GM19023 (cell line): ENCODE data around the gene MIEF1.

Source experiments
- ATAC-seq: cut with Tn5 transposase; IDR thresholded peaks from one replicate; pipeline ENCODE4 v1.9.1; 2021; ENCODE audit warnings: mild to moderate bottlenecking, moderate library complexity; ENCODE audit not compliant: unreplicated experiment

Gene MIEF1

GRCh38 chr22:39554151-39554550, 52.1 kb downstream of the MIEF1 start:
- ATAC-seq: no peak

GRCh38 chr22:39556970-39557841, 55.1 kb downstream of the MIEF1 start:
- no peak for ATAC-seq

DNA sequence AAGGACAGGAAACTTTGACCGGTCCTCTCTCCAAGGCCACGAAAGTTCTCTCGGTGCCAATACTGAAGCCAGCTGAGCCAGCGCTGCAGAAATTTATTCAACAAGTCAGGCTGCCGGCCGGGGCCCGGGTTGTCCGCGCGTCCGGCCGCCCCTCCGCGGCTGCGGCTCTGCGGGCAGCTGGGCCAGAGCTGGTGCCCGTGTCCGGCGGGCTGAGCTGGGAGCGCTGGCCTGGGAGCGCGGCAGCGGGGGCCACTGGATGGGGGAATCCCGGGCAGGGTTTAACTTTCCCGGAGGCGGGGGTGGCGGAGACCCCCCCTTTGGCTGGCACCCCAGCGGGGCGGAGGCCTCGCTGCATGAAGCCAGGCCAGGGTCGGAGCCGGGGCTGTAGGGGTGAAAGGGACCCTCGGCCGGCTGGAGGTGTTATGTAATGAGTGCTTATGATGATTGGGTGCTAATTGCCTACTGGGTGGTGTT, 56.2 kb downstream of the MIEF1 start:
- ATAC-seq: no peak

DNA sequence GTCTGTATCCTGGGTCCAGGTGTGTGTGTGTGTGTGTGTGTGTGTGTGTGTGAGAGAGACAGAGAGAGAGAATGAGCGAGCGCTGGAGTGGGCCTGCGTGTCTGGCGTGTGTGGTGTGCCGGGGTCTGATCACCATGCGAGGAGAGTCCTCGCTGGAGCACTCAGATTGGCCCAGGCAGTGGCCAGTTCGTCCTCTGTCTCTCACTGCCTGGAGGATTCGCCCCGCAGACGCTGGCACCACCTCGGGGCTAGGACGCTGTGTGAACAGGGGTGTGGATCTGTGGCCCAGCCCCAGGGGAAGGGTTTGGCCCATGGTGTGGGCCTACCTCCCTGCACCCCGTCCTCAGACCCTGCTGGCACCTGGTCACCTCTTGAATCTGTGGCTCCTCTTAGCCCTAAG, 56.9 kb downstream of the MIEF1 start:
- no peak for ATAC-seq

- no peak for ATAC-seq
These were observed 57.5 kb downstream of the MIEF1 start for GRCh38 chr22:39559456-39560105.

DNA sequence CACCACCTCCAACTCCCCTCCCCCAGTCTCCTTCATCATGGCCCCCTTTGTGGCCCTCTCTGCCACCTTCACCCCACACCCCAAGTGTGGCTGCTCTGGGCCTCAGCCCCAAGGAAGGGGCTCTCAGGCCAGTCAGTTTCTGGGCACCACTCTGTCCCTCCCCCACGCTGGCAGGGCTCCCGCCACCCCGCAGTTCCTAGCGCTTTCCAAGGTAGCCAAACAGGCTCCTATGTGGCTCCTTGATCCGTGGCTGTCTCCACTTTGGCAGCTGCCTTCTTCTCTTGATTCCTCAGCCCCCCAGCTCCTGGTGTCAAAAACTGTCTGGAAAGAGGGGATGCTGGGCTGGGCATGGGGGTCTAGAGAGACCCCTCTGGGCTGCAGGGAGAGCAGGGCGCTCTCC, 58.0 kb downstream of the MIEF1 start:
- ATAC-seq: no peak

- no peak for ATAC-seq
These were observed 60.9 kb downstream of the MIEF1 start for GRCh38 chr22:39562839-39563489.

DNA sequence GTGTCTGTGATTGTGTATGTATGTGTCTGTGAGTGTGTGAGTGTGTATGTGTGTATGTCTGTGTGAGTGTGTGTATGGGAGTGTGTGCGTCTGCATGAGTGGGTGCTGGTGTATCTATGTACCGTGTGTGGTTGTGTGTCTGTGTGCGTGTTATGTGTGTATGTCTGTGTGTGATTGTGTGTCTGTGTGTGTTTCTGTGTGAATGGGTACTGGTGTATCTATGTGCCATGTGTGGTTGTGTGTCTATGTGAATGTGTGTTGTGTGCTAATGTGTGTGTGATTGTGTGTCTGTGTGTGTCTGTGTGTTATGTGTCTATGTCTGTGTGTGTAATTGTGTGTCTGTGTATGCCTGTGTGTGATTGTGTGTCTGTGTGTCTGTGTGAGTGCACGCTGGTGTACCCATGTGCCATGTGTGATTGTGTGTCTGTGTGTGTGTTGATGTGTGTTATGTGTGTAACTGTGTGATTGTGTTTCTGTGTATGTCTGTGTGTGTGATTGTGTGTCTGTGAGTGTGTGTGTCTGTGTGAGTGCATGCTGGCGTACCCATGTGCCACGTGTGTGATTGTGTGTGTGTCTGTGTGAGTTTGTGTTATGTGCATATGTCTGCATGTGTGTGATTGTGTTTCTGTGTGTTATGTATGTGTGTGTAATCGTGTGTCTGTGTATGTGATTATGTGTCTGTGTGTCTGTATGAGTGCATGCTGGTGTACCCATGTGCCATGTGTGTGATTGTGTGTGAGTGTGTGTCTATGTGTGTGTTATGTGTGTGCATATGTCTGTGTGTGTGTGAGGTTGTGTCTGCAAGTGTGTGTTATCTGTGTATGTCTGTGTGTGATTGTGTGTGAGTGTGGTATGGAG, 61.7 kb downstream of the MIEF1 start:
- ATAC-seq: no peak

GRCh38 chr22:39565414-39565944, 63.4 kb downstream of the MIEF1 start:
- no peak for ATAC-seq

GRCh38 chr22:39567135-39567946, 65.3 kb downstream of the MIEF1 start:
- ATAC-seq: no peak
